Keratinocyte (primary cell): ENCODE data around the gene AFTPH.

Experiments
- EZH2 ChIP-seq: IDR thresholded peaks from one replicate; pipeline ENCODE4 v1.6.1; 2012; ENCODE audit warnings: inconsistent platforms, mild to moderate bottlenecking, low read length, moderate library complexity
- TF ChIP-seq, protein P1 (sequence below), 3 experiments: IDR thresholded peaks in 1 of 3; conservative IDR thresholded peaks in 1 of 3; optimal IDR thresholded peaks in 1 of 3; 2 replicates in 2 of 3; 3 replicates in 1 of 3; pipeline versions ENCODE3 to v1.5.1; 2011; ENCODE audit warnings: low read length in 3 of 3, mild to moderate bottlenecking in 3 of 3, moderate library complexity in 2 of 3, control low read depth in 1 of 3, inconsistent platforms in 1 of 3; ENCODE audit not compliant: insufficient read depth in 2 of 3; ENCODE audit errors: extremely low read depth in 1 of 3

DNA sequence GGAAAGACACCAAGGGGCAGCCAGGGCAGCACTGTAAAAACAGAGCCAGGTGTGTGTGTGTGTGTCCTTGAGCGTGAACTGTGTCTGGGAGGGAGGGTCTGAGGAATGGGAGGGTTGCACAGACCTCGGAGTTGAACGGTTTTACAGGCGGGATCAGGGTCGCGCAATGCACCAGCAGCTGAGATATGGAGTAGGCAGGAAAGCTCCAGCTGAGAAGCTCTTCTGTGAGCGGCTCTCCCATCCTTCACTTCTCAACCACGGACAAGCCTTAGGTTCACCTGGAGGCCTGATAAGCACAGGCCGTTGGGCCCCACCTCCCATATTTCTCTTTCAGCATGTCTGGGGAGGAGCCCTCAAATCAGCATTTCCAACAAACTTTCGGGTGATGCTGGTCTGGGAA, 117.5 kb downstream of the AFTPH start:
- TF ChIP-seq, protein P1, sequence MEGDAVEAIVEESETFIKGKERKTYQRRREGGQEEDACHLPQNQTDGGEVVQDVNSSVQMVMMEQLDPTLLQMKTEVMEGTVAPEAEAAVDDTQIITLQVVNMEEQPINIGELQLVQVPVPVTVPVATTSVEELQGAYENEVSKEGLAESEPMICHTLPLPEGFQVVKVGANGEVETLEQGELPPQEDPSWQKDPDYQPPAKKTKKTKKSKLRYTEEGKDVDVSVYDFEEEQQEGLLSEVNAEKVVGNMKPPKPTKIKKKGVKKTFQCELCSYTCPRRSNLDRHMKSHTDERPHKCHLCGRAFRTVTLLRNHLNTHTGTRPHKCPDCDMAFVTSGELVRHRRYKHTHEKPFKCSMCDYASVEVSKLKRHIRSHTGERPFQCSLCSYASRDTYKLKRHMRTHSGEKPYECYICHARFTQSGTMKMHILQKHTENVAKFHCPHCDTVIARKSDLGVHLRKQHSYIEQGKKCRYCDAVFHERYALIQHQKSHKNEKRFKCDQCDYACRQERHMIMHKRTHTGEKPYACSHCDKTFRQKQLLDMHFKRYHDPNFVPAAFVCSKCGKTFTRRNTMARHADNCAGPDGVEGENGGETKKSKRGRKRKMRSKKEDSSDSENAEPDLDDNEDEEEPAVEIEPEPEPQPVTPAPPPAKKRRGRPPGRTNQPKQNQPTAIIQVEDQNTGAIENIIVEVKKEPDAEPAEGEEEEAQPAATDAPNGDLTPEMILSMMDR (optimal IDR thresholded peaks at IDR 0.05 in 1 of 3, IDR thresholded peaks at IDR 0.05 in 1 of 3, conservative IDR thresholded peaks at IDR 0.05 in 1 of 3; ENCODE audit: extremely low read depth in 1 of 3, insufficient read depth in 2 of 3, low read length in 3 of 3), result no peak
- no peak for TF ChIP-seq EZH2
